Ramos (cell line): ENCODE results near the gene FBXL13.
"Not testable (repeated sequence)": the region's sequence is repeated elsewhere in the genome, so short reads cannot be mapped to it uniquely, and the experiment has no call there.

Experiments used
- in situ Hi-C: fragments of 300-500 bp; cut with MboI; formaldehyde crosslinking; loops from one replicate; pipeline ENCODE4 v1.14.3; 2022; ENCODE audit warnings: low sequenced_read_pairs; ENCODE audit not compliant: unreplicated experiment

The FBXL13 gene

DNA sequence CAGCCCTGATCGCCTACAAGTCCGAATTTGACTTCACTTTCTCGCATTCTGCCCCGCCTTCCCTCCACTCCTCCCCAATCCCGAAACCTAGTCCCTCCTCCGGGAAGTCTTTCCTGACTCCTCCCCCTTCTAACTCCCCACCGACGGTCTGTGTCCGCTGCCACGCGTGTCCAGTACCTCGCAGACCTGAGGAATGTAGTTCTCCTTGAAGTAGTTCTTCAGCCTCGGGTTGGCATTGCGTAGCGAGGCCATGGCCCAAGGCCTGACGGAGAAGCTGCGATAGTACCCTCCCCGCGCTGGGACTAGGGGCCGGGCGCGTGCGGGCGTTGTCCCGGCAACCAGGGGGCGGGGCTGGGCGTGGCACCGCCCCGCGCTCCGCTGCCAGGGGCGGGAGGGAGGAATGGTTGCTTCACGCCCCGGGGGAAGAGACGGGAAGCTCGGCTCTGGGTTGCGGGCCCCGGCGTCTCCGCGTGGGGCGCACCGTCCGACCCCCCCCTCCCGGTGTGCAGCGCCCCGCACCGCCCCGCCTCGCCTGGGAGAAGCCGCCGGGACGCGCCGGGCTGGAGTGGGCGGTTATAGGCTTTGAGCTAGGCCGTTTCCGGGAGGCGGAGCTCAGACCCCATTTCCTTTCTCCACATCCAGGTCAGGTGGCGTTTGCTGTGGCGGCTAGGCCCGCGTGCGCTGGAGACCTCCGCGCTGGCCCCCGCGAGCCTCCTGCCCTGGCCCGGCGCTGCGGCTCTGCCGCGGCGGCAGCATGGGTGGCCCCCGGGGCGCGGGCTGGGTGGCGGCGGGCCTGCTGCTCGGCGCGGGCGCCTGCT is at the start of gene FBXL13, which contains the start of gene ARMC10:
Gene FBXL13, minus strand, starts transcription at position 278 of the 818 bp plus-strand sequence.
Gene ARMC10, plus strand, starts transcription at position 622 of the 818 bp plus-strand sequence. Its CDS starts 133 bp downstream, at position 755.
- in situ Hi-C loops: loop anchor here (25.0 kb wide), 1 partner anchor 312 kb away; no protein-coding TSS in a partner anchor

DNA sequence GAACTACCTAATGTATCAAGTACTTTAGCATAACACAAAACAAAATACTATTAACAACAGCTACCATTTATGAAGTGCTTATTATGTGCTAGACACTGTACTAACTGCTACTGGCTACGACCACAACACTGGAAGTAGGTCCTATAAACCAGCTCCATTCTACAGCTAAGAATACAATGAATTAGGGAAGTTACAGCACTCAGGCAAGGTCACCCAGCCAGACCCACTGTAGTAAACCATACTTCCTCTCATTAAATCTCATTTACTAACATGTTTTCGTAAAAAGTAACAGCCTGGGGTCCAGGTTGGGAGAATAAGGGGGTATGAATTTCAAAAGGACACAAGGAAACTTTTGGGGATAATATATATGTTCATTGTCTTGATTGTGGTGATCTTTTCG is 48.9 kb upstream of the FBXL13 start:
- in situ Hi-C loops: no loop called here

DNA sequence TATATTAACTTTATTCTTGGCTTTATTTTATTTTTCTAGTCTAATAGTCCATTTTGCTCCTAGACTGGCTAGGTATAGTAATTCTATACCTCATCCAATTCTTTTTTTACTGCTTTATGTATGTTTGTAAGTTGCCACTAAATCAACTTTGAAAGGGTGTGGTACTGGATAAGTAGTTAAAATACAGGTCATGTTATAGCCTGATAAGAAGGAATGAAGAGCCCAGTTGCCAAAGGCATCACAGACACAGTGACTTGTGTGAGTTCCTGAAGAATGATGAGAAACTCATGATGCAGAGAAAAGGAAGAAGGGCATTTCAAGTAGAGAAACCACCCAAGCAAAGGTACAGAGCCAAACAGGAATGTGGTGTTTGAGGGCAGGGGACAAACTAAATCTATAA is 47.0 kb upstream of the FBXL13 start:
- in situ Hi-C loops: no loop called here

DNA sequence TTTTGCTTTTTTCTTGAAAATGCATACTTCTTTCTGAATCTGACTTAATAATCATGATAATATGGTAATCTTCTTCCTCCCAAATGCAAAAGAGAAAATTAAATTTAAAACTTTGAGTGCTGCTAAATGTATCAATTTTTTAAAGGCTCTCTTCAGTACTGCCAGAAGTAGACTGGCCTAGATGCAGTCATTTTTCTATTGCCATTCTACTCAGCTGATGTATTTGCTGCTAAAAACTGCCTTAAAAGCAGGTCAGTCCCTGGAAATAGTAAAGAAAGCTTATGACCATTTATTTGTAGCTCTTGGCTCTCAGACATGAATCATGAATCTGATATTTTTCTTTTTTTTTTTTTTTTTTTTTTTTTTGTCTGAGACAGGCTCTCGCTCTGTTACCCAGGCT is 45.8 kb upstream of the FBXL13 start:
- in situ Hi-C loops: no loop called here

DNA sequence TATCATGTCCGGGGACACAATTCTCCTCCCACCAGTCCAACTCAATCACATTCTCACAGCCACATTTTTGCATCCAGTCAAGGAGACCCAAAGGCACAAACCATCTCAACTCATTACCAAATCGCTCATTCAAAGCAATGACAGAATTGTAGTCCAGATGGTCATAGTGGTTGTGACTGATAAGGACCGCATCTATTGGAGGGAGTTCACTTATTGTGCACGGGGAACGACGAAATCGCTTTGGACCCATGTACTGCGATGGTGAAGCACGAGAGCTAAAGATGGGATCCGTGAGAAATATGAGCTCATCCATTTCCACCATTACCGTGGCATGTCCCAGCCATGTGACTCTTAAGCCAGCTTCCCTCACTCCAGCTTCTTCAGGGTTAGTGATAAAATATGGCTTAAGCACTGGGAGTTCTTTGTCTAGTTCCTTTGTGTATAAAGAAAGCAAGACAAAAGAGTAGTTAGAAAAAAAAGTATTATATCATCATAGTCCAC is 45.2 kb upstream of the FBXL13 start:
- in situ Hi-C loops: no loop called here

DNA sequence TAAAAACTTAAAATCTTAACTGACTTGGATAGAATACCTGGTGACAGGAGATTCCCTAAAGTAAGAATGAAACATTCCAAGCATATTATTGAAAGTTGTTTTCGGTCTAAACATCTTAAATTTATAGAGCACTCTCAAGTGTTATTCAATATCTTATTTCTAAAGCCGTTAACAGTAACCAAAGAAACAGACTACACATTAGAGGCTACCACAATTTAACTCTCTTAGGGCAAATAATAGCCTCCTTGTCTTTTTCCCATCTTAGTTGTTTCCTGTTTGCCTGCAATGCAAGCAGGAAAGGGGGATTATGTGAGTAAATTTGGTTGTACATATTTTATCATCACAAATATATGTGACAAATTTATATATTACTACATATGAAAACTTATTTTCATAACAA is 42.9 kb upstream of the FBXL13 start:
- in situ Hi-C loops: no loop called here

DNA sequence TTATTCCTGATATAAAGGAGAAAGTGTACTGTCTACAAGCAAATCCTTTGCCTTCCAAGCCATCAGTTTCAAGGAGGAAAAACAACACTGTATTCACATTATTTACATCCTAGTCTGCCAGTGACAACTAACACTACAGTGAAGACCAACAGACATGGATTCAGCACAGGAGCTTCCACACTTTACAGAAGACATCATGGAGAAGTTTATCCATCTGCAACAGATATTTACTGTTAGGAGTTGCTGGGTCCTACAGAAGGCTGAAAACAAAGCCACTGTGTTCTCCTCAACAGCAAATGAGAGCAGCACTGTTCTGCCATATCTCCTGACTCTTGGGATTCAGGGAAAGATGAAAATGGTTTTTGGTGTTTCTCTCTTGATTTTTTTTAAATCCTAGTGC is 42.4 kb upstream of the FBXL13 start:
- in situ Hi-C loops: no loop called here

DNA sequence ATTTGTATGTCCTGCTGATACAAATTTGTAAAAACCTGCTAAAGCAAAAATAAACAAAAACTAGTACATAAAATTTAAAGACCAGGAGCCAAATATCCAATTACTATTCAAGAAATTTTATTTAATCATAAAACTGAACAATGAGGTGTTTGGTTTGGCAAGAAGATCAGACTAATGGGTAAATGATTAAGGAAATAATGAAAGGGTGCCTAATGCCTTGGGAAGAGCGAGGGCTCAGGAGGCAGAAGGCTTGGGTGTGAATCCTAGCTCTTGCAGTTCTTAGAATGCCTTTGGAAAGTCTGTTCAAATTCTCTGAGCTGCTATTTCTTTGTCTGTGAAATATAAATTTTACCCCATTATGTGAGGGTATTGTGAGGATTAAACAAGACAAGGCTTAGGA is 41.9 kb upstream of the FBXL13 start:
- in situ Hi-C loops: no loop called here

DNA sequence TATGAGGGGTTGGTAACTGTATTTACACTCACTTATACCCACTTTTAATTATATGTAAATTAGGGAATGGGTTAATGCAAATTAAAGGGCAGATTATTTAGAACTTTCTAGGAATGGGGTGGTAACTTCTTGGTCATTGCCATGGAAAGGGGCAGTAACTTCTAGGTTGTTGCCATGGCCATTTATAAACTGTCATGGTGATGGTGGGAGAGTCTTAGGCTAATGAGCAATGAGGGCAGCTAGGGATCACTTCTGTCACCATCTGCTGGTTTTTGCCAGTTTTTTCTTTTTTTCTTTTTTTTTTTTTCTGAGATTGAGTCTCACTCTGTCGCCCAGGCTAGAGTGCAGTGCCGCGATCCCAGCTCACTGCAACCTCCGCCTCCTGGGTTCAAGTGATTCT is 41.2 kb upstream of the FBXL13 start:
- in situ Hi-C loops: no loop called here

DNA sequence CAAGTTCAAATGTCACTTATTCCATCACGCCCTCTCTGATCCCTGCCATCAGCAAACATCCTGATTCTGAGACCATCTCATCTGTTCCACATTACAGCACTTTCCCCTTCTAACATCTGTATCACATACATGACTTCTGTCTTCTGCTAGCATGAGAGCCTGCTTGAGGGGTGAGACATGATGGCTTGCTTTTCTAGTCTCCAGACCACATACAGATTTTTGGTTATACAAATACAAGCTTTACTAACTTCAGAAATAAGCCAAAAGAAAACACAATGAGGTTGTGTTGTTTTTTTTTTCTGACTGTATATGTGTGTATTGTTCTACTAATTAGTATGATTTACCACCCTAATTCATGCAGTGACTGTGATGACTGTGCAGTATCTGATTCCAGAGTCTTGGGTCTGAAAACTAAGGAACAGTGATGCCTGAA is 40.0 kb upstream of the FBXL13 start:
- in situ Hi-C loops: no loop called here

DNA sequence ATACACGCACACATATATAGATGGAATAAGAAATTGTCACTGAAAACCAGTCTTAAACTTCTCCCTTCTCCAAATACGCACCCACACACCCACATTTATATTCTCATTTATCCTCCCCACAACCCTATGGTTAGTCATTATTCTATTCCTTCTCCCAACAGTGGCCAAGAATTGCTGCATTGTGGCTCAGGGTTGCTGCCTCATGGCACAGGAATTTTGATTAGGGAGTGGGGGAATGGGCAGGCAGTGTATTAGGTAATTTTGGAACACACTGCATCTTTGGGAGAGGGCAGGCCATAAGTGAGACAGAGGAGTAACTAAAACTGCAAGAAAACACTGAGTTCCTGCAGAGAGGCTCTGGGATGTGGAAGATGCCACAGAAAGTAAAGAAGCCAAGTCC is 38.6 kb upstream of the FBXL13 start:
- in situ Hi-C loops: no loop called here

DNA sequence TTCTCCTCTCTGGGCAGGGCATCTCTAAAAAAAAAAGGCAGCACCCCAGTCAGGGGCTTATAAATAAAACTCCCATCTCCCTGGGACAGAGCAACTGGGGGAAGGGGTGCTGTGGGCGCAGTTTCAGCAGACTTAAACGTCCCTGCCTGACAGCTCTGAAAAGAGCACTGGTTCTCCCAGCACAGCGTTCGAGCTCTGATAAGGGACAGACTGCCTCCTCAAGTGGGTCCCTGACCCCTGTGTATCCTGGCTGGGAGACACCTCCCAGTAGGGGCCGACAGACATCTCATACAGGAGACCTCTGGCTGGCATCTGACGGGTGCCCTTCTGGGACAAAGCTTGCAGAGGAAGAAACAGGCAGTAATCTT is 32.1 kb upstream of the FBXL13 start:
- in situ Hi-C loops: not testable (repeated sequence)

DNA sequence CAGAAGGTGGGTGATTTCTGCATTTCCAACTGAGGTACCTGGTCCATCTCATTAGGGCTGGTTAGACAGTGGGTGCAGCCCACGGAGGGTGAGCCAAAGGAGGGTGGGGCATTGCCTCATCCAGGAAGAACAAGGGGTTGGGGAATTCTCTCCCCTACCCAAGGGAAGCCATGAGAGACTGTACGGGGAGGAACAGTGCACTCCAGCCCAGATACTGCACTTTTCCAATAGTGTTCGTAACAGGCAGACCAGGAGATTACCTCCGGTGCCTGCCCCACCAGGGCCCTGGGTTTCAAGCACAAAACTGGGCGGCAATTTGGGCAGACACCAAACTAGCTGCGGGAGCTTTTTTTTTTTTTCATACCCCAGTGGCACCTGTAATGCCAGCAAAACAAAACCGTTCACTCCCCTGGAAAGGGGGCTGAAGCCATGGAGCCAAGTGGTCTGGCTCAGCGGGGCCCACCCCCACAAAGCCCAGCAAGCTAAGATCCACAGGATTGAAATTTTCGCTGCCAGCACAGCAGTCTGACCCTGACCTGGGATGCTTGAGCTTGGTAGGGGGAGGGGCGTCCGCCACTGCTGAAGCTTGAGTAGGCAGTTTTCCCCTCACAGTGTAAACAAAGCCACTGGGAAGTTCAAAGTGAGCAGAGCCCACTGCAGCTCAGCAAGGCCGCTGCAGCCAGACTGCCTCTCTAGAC is 31.6 kb upstream of the FBXL13 start:
- in situ Hi-C loops: no loop called here

DNA sequence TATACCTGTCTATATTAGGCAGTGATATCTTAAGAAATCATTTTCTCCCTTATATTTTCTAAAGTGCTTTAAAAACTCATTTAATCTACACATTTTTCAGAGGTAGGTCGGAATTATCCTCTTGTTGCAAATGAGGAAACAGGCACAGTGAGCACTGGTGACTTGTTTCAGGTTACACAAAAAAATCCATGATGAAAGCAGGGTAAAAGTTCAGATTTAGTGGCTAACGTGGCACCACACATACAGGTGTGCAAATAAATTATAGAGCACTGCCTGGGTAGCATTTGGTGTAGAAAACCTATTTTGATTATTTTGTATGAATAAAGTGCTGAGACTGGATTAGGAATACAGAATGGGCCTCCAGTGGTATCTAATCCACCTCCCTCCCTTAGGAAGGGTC is 26.9 kb upstream of the FBXL13 start:
- in situ Hi-C loops: no loop called here

DNA sequence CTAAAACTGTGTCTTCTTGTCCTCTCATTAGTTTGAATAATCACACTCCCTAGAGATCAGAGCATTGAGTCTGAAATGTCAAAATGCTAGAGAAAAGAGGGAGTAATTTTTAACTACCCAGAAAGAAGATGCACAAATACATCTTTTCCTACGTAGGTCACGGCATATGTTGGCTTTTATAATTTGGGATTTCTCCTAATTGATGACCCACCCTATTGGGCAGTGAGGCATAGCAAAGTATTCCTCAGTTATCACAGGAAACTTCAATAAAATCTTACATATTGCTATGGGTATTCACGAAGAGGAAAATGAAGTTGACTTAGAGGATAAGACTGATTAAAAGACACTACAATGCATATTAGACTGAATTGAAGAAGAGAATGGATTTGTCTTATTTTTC is 25.8 kb upstream of the FBXL13 start:
- in situ Hi-C loops: no loop called here

DNA sequence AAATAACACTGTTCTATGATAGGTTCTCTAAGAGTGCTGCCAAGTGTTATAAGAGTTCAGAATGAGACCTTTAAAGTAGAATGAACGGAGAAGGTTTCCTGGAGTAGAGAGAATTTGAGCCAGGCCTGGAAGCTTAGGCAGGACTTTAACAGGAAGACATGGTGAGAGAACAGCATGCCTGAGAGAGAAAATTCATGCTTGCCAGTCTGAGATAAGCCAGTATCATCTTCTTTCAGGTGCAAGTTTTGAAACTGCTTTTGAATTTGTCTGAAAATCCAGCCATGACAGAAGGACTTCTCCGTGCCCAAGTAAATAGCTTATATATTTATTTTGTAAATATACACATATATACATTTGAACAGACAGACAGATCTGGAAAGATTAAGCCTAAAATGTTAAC is 22.4 kb upstream of the FBXL13 start:
- in situ Hi-C loops: no loop called here

DNA sequence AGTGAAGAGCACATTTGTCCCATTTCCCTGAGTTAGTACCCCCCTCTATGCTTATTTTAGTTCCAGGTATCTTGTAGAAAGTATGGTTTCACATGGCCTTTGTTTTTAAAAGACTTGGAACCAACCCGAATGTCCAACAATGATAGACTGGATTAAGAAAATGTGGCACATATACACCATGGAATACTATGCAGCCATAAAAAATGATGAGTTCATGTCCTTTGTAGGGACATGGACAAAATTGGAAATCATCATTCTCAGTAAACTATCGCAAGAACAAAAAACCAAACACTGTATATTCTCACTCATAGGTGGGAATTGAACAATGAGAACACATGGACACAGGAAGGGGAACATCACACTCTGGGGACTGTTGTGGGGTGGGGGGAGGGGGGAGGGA is 21.0 kb upstream of the FBXL13 start:
- in situ Hi-C loops: not testable (repeated sequence)

DNA sequence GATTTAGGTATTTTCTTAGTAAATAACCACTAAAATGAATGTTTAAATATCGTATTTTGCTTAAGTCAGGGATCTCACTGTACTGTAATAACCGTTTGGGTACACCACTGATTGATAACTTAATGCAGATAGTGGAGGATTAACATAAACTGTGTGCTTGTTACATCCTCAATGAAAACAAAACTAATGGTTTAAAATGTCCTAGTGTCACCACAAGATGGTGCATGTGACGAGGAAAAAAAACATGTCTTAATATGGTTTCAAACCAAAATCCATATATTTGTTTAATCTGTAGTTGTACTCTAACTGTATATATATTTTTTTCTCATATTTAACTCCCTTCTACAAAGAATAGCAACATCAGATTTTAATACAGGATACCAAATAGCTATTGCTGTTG is 19.5 kb upstream of the FBXL13 start:
- in situ Hi-C loops: no loop called here

DNA sequence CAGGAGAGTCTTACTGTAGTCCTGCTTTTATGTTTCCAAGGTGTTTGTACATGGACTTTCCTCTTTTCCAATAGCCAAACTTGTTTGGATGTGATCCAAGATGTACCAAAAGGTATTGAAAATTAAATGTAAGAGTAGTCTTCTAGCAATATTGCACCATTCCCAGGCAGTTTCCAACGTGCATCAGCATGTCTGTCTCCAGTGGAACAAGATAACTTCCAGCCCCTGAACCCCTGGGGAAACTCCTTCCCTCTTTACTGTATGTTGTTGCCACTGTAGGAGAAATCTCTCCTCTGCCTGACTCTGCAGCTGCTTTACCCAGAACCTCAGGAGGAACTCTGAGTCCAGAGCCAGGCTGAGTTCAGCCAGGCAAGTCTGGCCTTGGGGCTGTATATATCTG is 18.8 kb upstream of the FBXL13 start:
- in situ Hi-C loops: no loop called here

DNA sequence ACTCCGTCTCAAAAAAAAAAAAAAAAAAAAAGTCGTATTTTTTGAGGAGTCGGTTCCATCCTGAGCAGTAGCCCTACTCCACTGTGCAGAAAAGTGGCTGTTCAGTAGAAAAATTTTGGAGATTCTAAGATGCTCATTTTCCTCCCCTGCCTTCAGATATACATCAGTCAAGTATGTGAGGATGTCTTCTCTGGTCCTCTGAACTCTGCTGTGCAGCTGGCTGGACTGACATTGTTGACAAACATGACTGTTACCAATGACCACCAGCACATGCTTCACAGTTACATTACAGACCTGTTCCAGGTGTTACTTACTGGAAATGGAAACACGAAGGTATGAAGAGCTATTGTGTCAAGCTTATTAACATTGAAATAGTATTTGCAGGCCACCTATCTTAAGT is 17.7 kb upstream of the FBXL13 start:
- in situ Hi-C loops: not testable (repeated sequence)

DNA sequence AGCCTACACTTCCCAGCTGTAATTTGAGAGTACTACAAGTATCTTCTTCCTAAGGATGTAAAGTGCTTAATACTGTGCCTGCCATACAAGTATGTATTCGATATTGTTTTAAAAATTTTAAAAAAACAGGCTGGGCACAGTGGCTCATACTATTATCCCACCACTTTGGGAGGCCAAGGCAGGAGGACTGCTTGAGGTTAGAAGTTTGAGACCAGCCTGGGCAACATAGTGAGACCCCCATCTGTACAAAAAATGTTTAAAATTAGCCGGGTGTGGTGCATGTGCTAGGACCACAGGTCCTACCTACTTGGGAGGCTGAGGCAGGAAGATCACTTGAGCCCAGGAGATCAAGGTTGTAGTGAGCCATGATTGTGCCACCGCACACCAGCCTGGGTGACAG is 8.6 kb upstream of the FBXL13 start:
- in situ Hi-C loops: no loop called here
